Measurements from ENCODE around the gene COL4A1.
"Not testable (repeated sequence)": the region's sequence is repeated elsewhere in the genome, so short reads cannot be mapped to it uniquely, and the experiment has no call there.

The COL4A1 gene

GRCh38 chr13:110326263-110326904, 19.4 kb upstream of the COL4A1 start:
- TF ChIP-seq CTCF (IDR thresholded peaks at IDR 0.05; ENCODE audit: control insufficient read depth, insufficient read depth, low read depth, low read length, missing control alignments) = no peak

GRCh38 chr13:110324026-110324749, 17.2 kb upstream of the COL4A1 start:
- DNase-seq (ENCODE audit: low read depth) = no peak
- H3K4me3 ChIP-seq (ENCODE audit: control insufficient read depth, low read depth, low read length) = no peak overlapping the region
- no peak for TF ChIP-seq CTCF (IDR thresholded peaks at IDR 0.05; ENCODE audit: control insufficient read depth, insufficient read depth, low read depth, low read length, missing control alignments)

More at GRCh38 chr13:110326263-110326904, 19.4 kb upstream of the COL4A1 start:
- no peak overlapping the region for H3K4me3 ChIP-seq (ENCODE audit: control insufficient read depth, low read depth, low read length)
- DNase-seq (ENCODE audit: low read depth) = no peak

- no peak for DNase-seq (ENCODE audit: low read depth)
- H3K4me3 ChIP-seq (ENCODE audit: control insufficient read depth, low read depth, low read length) = no peak overlapping the region
- TF ChIP-seq CTCF (IDR thresholded peaks at IDR 0.05; ENCODE audit: control insufficient read depth, insufficient read depth, low read depth, low read length, missing control alignments) = no peak
Measured at GRCh38 chr13:110323172-110323891, 16.4 kb upstream of the COL4A1 start.

GRCh38 chr13:110322828-110323171, 15.8 kb upstream of the COL4A1 start:
- no peak for TF ChIP-seq CTCF (IDR thresholded peaks at IDR 0.05; ENCODE audit: control insufficient read depth, insufficient read depth, low read depth, low read length, missing control alignments)
- H3K4me3 ChIP-seq (ENCODE audit: control insufficient read depth, low read depth, low read length) = no peak overlapping the region
- DNase-seq (ENCODE audit: low read depth) = no peak

GRCh38 chr13:110322126-110322827, 15.3 kb upstream of the COL4A1 start:
- H3K4me3 ChIP-seq (ENCODE audit: control insufficient read depth, low read depth, low read length) = no peak overlapping the region
- TF ChIP-seq CTCF (IDR thresholded peaks at IDR 0.05; ENCODE audit: control insufficient read depth, insufficient read depth, low read depth, low read length, missing control alignments) = no peak
- no peak for DNase-seq (ENCODE audit: low read depth)

GRCh38 chr13:110321573-110321972, 14.6 kb upstream of the COL4A1 start:
- not testable (repeated sequence) for DNase-seq (ENCODE audit: low read depth)

More at GRCh38 chr13:110321573-110321972, 14.6 kb upstream of the COL4A1 start:
- not testable (repeated sequence) for H3K4me3 ChIP-seq (ENCODE audit: control insufficient read depth, low read depth, low read length)

Measured in AG09309 (cell line).